ENCODE measurements around the gene MTMR11. TPM values are rescaled to one million over a fixed set of nuclear protein-coding genes. Genes with fewer than 3 reads are reported as not detected.
"Not testable (repeated sequence)": the region's sequence is repeated elsewhere in the genome, so short reads cannot be mapped to it uniquely, and the experiment has no call there.

Gene MTMR11
- total RNA-seq, 3 donors from 2014 or later: 151 to 409 (median 217) TPM

DNA sequence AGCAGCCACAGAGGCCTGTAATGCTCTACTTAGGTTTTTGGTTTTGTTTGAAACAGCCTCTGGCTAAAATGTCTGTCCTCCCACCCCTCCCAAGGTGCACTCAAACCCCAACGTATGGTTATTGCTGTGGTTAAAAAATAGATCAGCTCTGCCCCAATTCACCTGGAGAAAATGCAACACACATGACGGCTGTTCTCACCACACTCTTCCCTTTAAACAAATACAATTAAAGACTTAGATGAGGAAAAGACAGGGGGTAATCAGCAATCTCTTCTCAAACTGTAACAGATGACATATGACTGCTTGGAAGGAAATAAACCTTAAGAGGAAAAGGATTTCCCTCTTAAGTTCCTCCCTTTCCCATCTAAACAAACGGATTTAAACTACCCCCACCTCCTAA lies 6.2 kb upstream of the MTMR11 start:
- TF ChIP-seq, protein P1, sequence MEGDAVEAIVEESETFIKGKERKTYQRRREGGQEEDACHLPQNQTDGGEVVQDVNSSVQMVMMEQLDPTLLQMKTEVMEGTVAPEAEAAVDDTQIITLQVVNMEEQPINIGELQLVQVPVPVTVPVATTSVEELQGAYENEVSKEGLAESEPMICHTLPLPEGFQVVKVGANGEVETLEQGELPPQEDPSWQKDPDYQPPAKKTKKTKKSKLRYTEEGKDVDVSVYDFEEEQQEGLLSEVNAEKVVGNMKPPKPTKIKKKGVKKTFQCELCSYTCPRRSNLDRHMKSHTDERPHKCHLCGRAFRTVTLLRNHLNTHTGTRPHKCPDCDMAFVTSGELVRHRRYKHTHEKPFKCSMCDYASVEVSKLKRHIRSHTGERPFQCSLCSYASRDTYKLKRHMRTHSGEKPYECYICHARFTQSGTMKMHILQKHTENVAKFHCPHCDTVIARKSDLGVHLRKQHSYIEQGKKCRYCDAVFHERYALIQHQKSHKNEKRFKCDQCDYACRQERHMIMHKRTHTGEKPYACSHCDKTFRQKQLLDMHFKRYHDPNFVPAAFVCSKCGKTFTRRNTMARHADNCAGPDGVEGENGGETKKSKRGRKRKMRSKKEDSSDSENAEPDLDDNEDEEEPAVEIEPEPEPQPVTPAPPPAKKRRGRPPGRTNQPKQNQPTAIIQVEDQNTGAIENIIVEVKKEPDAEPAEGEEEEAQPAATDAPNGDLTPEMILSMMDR (IDR thresholded peaks at IDR 0.05): no peak
- no peak overlapping the region for H3K4me3 ChIP-seq
- ATAC-seq (peak; percentile 44), DNase-seq (no peak)
- peaks cover 20% of the 10 kb centered on the region for H3K4me1 ChIP-seq (ENCODE audit: low read depth)
- H3K36me3 ChIP-seq (ENCODE audit: low read depth): peaks cover 4% of the 10 kb centered on the region
- H3K9me3 ChIP-seq: no peaks in the 10 kb centered on the region
- intact Hi-C loops (cut with DNase I, micrococcal nuclease): no loop called here

DNA sequence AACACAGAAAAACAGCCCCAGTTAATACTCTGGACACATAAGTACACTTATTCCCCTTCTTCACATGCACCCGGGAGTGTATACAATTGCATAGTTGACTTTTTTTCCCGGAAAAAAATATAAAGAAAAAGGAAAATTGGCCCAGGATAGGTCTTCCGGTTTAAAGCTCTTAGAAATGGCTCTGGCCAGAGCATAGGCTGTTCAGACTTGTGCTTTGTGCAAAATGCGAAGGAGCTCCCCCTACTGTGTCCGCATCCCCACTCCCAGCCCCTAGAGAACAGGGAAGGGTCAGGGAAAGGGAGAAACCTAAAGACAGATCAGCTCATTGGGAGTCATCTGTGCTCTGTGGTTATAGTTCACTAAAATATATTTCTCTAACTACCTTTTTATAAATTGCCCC lies 5.5 kb upstream of the MTMR11 start:
- no peaks in the 10 kb centered on the region for H3K9me3 ChIP-seq
- H3K4me1 ChIP-seq (ENCODE audit: low read depth): peaks cover 25% of the 10 kb centered on the region
- DNase-seq (peak in 2 of 3 donors; percentile 56 to 59), ATAC-seq (peak; percentile 31)
- H3K4me3 ChIP-seq: no peak overlapping the region
- TF ChIP-seq, protein P1 (IDR thresholded peaks at IDR 0.05): no peak
- intact Hi-C loops (cut with DNase I, micrococcal nuclease): no loop called here
- H3K36me3 ChIP-seq (ENCODE audit: low read depth): peaks cover 4% of the 10 kb centered on the region

DNA sequence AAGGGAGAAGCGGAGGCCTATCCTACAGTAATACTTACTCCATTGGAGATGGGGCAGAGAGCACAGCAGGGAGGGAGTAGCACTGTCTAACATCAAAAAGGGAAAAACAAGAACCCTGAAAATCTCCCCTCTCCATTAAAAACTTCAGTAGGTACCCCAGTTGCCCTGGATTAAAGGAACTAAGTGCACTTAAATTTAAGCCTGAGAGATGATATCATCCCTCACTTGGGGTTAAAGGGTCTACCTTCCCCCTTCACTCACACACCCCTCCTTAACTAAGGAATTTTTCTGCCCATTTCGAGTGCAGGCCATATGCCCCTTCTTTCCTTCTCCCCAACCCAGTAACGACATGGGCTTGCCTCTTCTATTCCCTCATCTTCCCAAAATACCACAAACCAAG lies 3.7 kb upstream of the MTMR11 start:
- Histone ChIP-seq H3K4me1 (ENCODE audit: low read depth) (peaks cover 25% of the 10 kb centered on the region), H3K36me3 (ENCODE audit: low read depth) (no peaks in the 10 kb centered on the region), H3K9me3 (no peaks in the 10 kb centered on the region), H3K4me3 (no peak overlapping the region)
- intact Hi-C loops (cut with DNase I, micrococcal nuclease): no loop called here
- DNase-seq (no peak), ATAC-seq (no peak)
- TF ChIP-seq, protein P1 (IDR thresholded peaks at IDR 0.05): no peak

DNA sequence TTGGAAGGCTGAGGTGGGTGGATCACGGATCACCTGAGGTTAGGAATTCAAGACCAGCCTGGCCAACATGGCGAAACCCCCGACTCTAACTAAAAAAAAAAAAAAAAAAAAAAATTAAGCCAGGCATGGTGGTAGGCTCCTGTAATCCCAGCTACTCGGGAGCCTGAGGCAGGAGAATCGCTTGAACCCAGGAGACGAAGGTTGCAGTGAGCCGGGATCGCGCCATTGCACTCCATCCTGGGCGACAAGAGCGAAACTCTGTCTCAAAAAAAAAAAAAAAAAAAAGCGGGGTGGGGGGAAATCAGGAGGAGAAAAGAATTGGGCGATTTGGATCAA lies 2.0 kb upstream of the MTMR11 start:
- DNase-seq: peak in 1 of 3 donors; percentile 54
- ATAC-seq; H3K4me3 ChIP-seq; H3K9me3 ChIP-seq; H3K36me3 ChIP-seq (ENCODE audit: low read depth); intact Hi-C loops (cut with DNase I, micrococcal nuclease): not testable (repeated sequence)
- peaks cover 33% of the 10 kb centered on the region for H3K4me1 ChIP-seq (ENCODE audit: low read depth)

DNA sequence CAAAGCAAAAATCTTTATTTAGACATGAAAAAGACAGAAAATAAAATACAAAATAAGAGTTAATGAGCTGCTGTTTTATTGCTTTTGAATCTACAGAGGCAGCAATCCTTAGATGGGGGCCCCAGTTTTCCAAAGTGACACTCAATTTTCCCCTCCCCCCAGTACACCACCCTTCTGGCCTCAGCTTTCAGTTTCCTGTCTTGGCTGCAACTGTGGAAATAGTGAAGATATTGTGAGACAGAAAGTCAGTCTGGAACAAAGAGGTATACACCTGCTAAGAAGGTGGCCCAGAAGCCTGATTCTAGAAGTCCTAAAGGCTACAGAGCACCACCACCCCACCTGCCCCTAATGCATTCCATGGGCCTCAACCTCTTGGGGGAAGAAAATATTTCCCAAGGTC lies 1.1 kb upstream of the MTMR11 start:
- Histone ChIP-seq H3K4me1 (ENCODE audit: low read depth) (peaks cover 39% of the 10 kb centered on the region), H3K9me3 (no peaks in the 10 kb centered on the region), H3K36me3 (ENCODE audit: low read depth) (no peaks in the 10 kb centered on the region), H3K4me3 (no peak overlapping the region)
- intact Hi-C loops (cut with DNase I, micrococcal nuclease): no loop called here
- TF ChIP-seq, protein P1 (IDR thresholded peaks at IDR 0.05): no peak
- ATAC-seq (no peak), DNase-seq (no peak)

DNA sequence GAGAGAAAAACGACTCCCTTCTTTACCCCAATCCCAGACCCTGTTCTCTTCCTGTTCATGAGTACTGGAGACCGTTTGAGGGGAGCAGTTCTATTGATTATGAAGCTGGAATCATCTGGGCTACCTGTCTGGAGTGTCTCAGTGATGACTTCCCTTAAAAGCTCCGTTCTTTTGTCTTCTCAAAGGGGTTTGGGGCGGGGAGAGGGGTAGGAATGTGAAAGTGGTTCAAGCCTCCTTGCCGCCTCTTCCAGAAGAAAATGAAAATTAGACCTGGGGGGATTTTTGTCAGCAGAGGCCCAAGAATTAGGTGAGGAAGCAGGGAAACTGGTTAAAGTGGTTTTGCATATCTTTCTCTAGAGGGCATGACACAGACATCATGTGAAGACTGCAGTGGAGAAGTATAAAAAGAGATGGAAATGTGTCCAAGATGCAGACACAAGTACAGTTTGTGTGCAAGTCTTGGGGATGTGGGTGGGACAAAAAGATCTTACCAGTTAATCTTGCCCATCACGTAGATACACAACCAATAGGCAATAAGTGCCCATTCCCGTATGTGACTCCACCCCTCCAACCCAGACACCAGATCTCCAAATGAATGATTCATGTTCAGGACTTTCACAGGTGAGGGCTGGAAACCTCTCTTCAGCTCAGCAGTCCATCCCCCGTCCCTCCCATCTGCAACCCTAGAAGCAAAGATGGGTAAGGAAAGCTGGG lies 470 bp upstream of the MTMR11 start:
- DNase-seq (peak in 2 of 3 donors; percentile 56 to 79), ATAC-seq (peak; percentile 61)
- H3K4me1 ChIP-seq (ENCODE audit: low read depth): peaks cover 35% of the 10 kb centered on the region
- intact Hi-C loops (cut with DNase I, micrococcal nuclease): no loop called here
- TF ChIP-seq, protein P1 (IDR thresholded peaks at IDR 0.05): no peak
- peak overlapping the region; percentile 46 for H3K4me3 ChIP-seq
- no peaks in the 10 kb centered on the region for H3K9me3 ChIP-seq
- H3K36me3 ChIP-seq (ENCODE audit: low read depth): no peaks in the 10 kb centered on the region

All from mucosa of descending colon (tissue), 3 donors.